Osteoblast (primary cell): ENCODE data around the gene CEBPE. TPM values are rescaled to one million over a fixed set of nuclear protein-coding genes. Genes with fewer than 3 reads are reported as not detected.
A peak's percentile ranks its signal among the peaks of the same experiment; 100 is the strongest.

ENCODE experiments used
- DNase-seq: peaks from one replicate; pipeline ENCODE4 v3.0.0; 2011; ENCODE audit warnings: low spot score, mixed read lengths; ENCODE audit not compliant: insufficient read length; ENCODE audit errors: missing footprints
- H2AFZ ChIP-seq: 2 replicates; pipeline ENCODE4 v1.6.0; 2011; ENCODE audit warnings: mild to moderate bottlenecking, low read length
- H3K27ac ChIP-seq: 2 replicates; pipeline ENCODE4 v1.5.1; 2011; ENCODE audit warnings: mild to moderate bottlenecking, low read depth, low read length, moderate library complexity
- H3K27me3 ChIP-seq: 2 replicates; pipeline ENCODE4 v1.6.0; 2012; ENCODE audit warnings: mild to moderate bottlenecking, control low read depth, inconsistent platforms, low read length, moderate library complexity; ENCODE audit not compliant: insufficient read depth
- H3K36me3 ChIP-seq: 2 replicates; pipeline ENCODE4 v1.5.1; 2011; ENCODE audit warnings: mild to moderate bottlenecking, low read length, control low read depth, moderate library complexity; ENCODE audit not compliant: insufficient read depth
- H3K4me1 ChIP-seq: 2 replicates; pipeline ENCODE4 v1.5.1; 2011; ENCODE audit warnings: mild to moderate bottlenecking, low read length, control low read depth, moderate library complexity; ENCODE audit not compliant: insufficient read depth
- H3K4me2 ChIP-seq: 2 replicates; pipeline ENCODE4 v1.6.0; 2011; ENCODE audit warnings: mild to moderate bottlenecking, low read length; ENCODE audit not compliant: insufficient read depth
- H3K4me3 ChIP-seq: fragments of 200-600 bp; sonication (generic); 3 replicates; pipeline ENCODE4 v1.5.1; 2012; ENCODE audit warnings: mild to moderate bottlenecking, low read length, inconsistent platforms; ENCODE audit not compliant: insufficient read depth
- H3K79me2 ChIP-seq: 2 replicates; pipeline ENCODE4 v1.6.0; 2012; ENCODE audit warnings: mild to moderate bottlenecking, low read length, control low read depth, inconsistent platforms; ENCODE audit not compliant: insufficient read depth
- H3K9me3 ChIP-seq: 2 replicates; pipeline ENCODE4 v1.5.1; 2011; ENCODE audit warnings: low read depth, low read length, control low read depth
- H4K20me1 ChIP-seq: 2 replicates; pipeline ENCODE4 v1.6.0; 2012; ENCODE audit warnings: mild to moderate bottlenecking, low read length, control low read depth; ENCODE audit not compliant: insufficient read depth
- total RNA-seq: library from RNA; depleted of rRNA; stranded (reverse); fragments of >200 nt; gene quantifications from 2 replicates; pipeline ENCODE4 v1.2.3, GENCODE V29; 2012
- TF ChIP-seq, protein P1 (sequence below): IDR thresholded peaks from 2 replicates; pipeline ENCODE4 v1.5.1; 2011; ENCODE audit warnings: mild to moderate bottlenecking, low read depth, low read length, moderate library complexity; ENCODE audit errors: extremely low read depth

Gene CEBPE
- total RNA-seq, 1 donor, result not detected

DNA sequence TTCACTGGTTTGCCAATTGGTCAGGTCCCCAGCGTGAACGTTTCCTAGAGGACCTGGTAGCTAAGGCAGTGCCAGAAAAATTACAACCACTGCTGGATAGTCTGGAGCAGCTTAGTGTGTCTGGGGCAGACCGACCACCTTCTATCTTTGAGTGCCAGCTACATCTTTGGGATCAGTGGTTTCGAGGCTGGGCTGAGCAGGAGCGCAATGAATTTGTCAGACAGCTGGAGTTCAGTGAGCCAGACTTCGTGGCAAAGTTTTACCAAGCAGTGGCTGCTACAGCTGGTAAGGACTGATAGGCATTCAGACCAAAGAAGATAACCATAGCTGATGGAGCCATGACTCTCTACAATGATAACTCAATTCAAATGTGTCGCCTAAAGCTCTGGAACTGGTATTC, 21.3 kb downstream of the CEBPE start:
- peaks cover 24% of the 10 kb centered on the region for H3K4me1 ChIP-seq
- H3K27ac ChIP-seq, result no peak overlapping the region
- no peaks in the 10 kb centered on the region for H3K9me3 ChIP-seq
- peaks cover 50% of the 10 kb centered on the region for H4K20me1 ChIP-seq
- H3K79me2 ChIP-seq, result peaks cover 55% of the 10 kb centered on the region
- no peak overlapping the region for H3K4me3 ChIP-seq
- H3K4me2 ChIP-seq, result no peak overlapping the region
- TF ChIP-seq, protein P1, sequence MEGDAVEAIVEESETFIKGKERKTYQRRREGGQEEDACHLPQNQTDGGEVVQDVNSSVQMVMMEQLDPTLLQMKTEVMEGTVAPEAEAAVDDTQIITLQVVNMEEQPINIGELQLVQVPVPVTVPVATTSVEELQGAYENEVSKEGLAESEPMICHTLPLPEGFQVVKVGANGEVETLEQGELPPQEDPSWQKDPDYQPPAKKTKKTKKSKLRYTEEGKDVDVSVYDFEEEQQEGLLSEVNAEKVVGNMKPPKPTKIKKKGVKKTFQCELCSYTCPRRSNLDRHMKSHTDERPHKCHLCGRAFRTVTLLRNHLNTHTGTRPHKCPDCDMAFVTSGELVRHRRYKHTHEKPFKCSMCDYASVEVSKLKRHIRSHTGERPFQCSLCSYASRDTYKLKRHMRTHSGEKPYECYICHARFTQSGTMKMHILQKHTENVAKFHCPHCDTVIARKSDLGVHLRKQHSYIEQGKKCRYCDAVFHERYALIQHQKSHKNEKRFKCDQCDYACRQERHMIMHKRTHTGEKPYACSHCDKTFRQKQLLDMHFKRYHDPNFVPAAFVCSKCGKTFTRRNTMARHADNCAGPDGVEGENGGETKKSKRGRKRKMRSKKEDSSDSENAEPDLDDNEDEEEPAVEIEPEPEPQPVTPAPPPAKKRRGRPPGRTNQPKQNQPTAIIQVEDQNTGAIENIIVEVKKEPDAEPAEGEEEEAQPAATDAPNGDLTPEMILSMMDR, result no peak
- H3K36me3 ChIP-seq, result peaks cover 29% of the 10 kb centered on the region
- no peak overlapping the region for H2AFZ ChIP-seq
- H3K27me3 ChIP-seq, result no peaks in the 10 kb centered on the region
- no peak for DNase-seq

DNA sequence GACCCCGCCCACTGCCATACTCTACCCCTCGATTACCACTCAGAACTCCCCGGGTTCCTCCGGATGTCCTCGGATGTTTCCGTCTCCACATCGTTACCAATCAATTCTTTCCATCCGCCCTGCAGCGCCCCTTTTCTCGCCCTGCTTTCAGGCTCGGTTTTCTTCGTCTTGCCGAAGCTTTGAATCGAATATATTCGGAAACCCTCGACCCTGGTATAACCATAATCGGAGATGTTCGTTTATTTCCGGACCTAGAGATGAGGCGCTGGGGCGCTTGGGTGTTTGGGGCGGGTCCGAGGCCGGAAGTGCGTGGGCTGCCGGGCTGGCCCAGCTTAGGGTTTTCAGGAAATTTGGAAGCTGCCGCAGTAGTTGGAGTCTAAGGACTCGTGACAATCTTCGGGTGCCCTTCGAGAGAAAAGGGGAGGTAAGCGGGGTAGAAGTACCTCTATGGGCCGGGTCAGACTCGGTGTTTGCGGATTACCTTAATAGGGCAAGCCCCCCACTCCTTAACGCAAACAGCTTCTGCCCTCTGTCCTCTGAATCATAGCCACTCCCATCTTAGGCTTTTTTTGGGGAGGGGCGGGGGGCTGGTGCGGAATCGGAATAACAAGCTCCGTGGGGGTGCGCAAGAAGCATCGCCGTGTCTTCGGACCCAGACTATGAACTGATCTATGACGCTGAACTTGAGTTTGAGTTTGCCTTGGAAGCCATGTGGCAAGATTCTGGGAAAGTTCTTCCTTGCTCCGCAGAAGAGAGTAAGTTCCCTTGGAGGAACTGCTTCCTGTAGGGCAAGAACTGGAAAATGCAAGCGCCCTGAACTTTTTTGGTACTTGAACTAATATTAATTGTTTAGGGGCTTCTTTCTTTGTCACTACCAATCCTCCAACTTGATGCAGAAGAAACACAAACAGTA, 23.6 kb downstream of the CEBPE start, which contains the start of gene C14orf119:
Gene C14orf119, plus strand, starts transcription at position 310 of the 913 bp plus-strand sequence. CDS start 2,154 bp downstream, outside the sequence.
- H3K9me3 ChIP-seq, result no peaks in the 10 kb centered on the region
- H3K4me1 ChIP-seq, result peaks cover 26% of the 10 kb centered on the region
- DNase-seq, result peak; percentile 97
- H3K4me3 ChIP-seq, result peak within 1 kb of the TSS; percentile 80
- peaks cover 52% of the 10 kb centered on the region for H4K20me1 ChIP-seq
- H2AFZ ChIP-seq, result peak within 1 kb of the TSS; percentile 87
- H3K27ac ChIP-seq, result peak within 1 kb of the TSS; percentile 89
- H3K79me2 ChIP-seq, result peaks cover 75% of the 10 kb centered on the region
- peak within 1 kb of the TSS; percentile 87 for H3K4me2 ChIP-seq
- H3K27me3 ChIP-seq, result no peaks in the 10 kb centered on the region
- H3K36me3 ChIP-seq, result peaks cover 47% of the 10 kb centered on the region
- TF ChIP-seq, protein P1, result no peak

DNA sequence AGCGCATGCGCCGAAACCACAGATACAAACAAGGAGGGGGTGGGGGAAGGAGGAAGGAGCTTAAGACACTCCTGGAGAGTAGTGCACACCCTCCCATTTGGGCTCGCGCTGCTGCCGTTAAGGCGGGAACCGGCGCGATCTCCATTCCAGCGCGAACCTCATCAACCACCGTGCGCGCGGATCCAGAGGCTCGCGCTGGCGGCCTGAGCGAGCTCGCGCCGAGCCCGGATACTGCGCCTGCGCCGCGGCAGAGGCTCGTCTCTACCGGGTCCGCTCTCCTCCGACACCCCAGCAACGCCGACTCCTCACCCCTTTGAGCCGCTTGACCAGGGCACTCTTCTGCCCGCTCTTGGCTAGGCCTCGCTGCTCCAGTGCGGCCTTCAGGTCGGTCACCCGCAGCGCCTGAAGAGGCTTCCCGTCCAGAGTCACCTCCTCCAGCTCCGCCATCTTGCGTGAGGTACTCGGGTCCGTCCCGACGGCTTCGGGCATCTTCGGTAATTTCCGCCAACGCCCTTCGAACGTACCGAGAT, 24.3 kb downstream of the CEBPE start, which contains the start of gene ACIN1:
Gene ACIN1, minus strand, starts transcription at position 471 of the 530 bp plus-strand sequence. Its CDS starts 24 bp downstream, at position 447.
- H3K9me3 ChIP-seq, result no peaks in the 10 kb centered on the region
- H4K20me1 ChIP-seq, result peaks cover 50% of the 10 kb centered on the region
- H3K4me1 ChIP-seq, result peaks cover 26% of the 10 kb centered on the region
- H3K79me2 ChIP-seq, result peaks cover 81% of the 10 kb centered on the region
- peak within 1 kb of the TSS; percentile 87 for H3K4me2 ChIP-seq
- H3K27ac ChIP-seq, result peak within 1 kb of the TSS; percentile 89
- H3K27me3 ChIP-seq, result no peaks in the 10 kb centered on the region
- H3K36me3 ChIP-seq, result peaks cover 54% of the 10 kb centered on the region
- TF ChIP-seq, protein P1, result no peak
- H2AFZ ChIP-seq, result peak within 1 kb of the TSS; percentile 87
- peak within 1 kb of the TSS; percentile 80 for H3K4me3 ChIP-seq
- peak; percentile 92 for DNase-seq
